HepG2 (cell line): ENCODE data around the gene RPS27L. TPM values are rescaled to one million over a fixed set of nuclear protein-coding genes. Genes with fewer than 3 reads are reported as not detected.

Experiments used
- ATAC-seq: fragments of 200-7000 bp; cut with Tn5 transposase; 3 replicates; pipeline ENCODE4 v1.9.1; 2020; ENCODE audit warnings: mild to moderate bottlenecking, moderate library complexity
- BruUV-seq: library from RNA; stranded (reverse); fragments of 400-500 nt; replicated peaks from 2 replicates; lab custom pipeline; 2021; lab: Mats Ljungman, UMichigan
- CTCF ChIA-PET: fragments of 300-600 bp; formaldehyde crosslinking; extraction: SDS; loops from one replicate; lab custom pipeline; 2021; ENCODE audit warnings: low total read pairs, inconsistent platforms, low intra/inter-chr PET ratio; lab: Yijun Ruan, JAX
- POLR2A ChIA-PET: fragments of 350-600 bp; sonication (Branson Sonifier 250); formaldehyde crosslinking; loops from one replicate; lab custom pipeline; 2020; ENCODE audit warnings: antibody characterized with exemption, inconsistent platforms; lab: Yijun Ruan, JAX
- DNase-seq: peaks from one replicate; pipeline ENCODE4 v3.0.0-alpha.2; 2015; ENCODE audit warnings: low spot score
- FAIRE-seq: peaks from 3 replicates; lab custom pipeline; 2011; peaks lifted over from hg19 to GRCh38; lab: Jason Lieb, UNC
- H2AFZ ChIP-seq: one replicate; pipeline ENCODE4 v1.6.1; 2011; ENCODE audit warnings: low read length, inconsistent platforms
- H3K27ac ChIP-seq: fragments of 300-600 bp; 3 replicates; pipeline ENCODE4 v1.8.0; 2011; ENCODE audit warnings: mixed run types, mild to moderate bottlenecking, mixed read lengths, low read length, inconsistent platforms; ENCODE audit not compliant: insufficient read depth; ENCODE audit errors: extremely low read length
- H3K27me3 ChIP-seq, 2 experiments: fragments of 200-600 bp in 1 of 2; 2 replicates in 1 of 2; 3 replicates in 1 of 2; pipeline versions ENCODE4 v1.6.0 to v1.8.0; 2011; ENCODE audit warnings: low read length in 2 of 2, mild to moderate bottlenecking in 2 of 2, moderate library complexity in 2 of 2, inconsistent platforms in 1 of 2; ENCODE audit not compliant: insufficient read depth in 2 of 2, control insufficient read depth in 1 of 2
- H3K36me3 ChIP-seq, 2 experiments: fragments of 200-600 bp in 1 of 2; replicated peaks in 1 of 2; 2 replicates in 1 of 2; 3 replicates in 1 of 2; pipeline versions ENCODE4 v1.5.1 to v1.8.0; 2011; ENCODE audit warnings: low read length in 2 of 2, inconsistent platforms in 1 of 2; ENCODE audit not compliant: insufficient read depth in 2 of 2, control insufficient read depth in 1 of 2
- H3K4me1 ChIP-seq: 2 replicates; pipeline ENCODE4 v1.5.1; 2012; ENCODE audit warnings: low read length, inconsistent platforms; ENCODE audit not compliant: insufficient read depth
- H3K4me2 ChIP-seq: 2 replicates; pipeline ENCODE4 v1.6.0; 2011; ENCODE audit warnings: low read depth, low read length, inconsistent platforms
- H3K4me3 ChIP-seq, 3 experiments: fragments of 200-600 bp in 1 of 3; sonication (generic), shearing (Covaris generic) in 1 of 3; replicated peaks in 1 of 3; 2 replicates each; pipeline ENCODE4 v1.5.1; 2011 to 2016; ENCODE audit warnings: low read length in 3 of 3, inconsistent platforms in 2 of 3, low read depth in 2 of 3, mild to moderate bottlenecking in 2 of 3, control low read depth in 1 of 3, mixed read lengths in 1 of 3; ENCODE audit not compliant: insufficient read depth in 1 of 3
- H3K79me2 ChIP-seq: one replicate; pipeline ENCODE4 v1.6.1; 2011; ENCODE audit warnings: low read length, inconsistent platforms; ENCODE audit not compliant: insufficient read depth
- H3K9ac ChIP-seq: 2 replicates; pipeline ENCODE4 v1.6.0; 2011; ENCODE audit warnings: mild to moderate bottlenecking, low read depth, low read length, inconsistent platforms; ENCODE audit not compliant: insufficient read depth
- H3K9me3 ChIP-seq: 2 replicates; pipeline ENCODE4 v1.5.1; 2012; ENCODE audit warnings: mild to moderate bottlenecking, low read length
- H4K20me1 ChIP-seq: 2 replicates; pipeline ENCODE4 v1.6.0; 2011; ENCODE audit warnings: inconsistent platforms, mild to moderate bottlenecking, low read length, moderate library complexity; ENCODE audit not compliant: insufficient read depth
- GPN1 ChIP-seq: sonication (generic); formaldehyde crosslinking; IDR thresholded peaks from 2 replicates; pipeline ENCODE4 v1.5.1; 2020; ENCODE audit warnings: missing genetic modification reagents, borderline replicate concordance
- HMG20A ChIP-seq: IDR thresholded peaks from 2 replicates; pipeline ENCODE4 v1.6.1; 2016; ENCODE audit warnings: borderline replicate concordance
- KDM5B ChIP-seq: sonication (generic); formaldehyde crosslinking; IDR thresholded peaks from 2 replicates; pipeline ENCODE4 v1.4.0; 2020; ENCODE audit warnings: missing genetic modification reagents, mild to moderate bottlenecking, borderline replicate concordance
- PPARG ChIP-seq: conservative IDR thresholded peaks from 2 replicates; pipeline ENCODE4 v1.6.1; 2016; ENCODE audit warnings: missing biosample characterization, missing genetic modification reagents
- PRPF4 ChIP-seq: fragments of 200-400 bp; formaldehyde crosslinking; IDR thresholded peaks from 2 replicates; pipeline ENCODE4 v1.6.1; 2016; ENCODE audit warnings: low read length, low read depth; ENCODE audit not compliant: poor library complexity, severe bottlenecking
- RARG ChIP-seq: sonication (generic); formaldehyde crosslinking; IDR thresholded peaks from 2 replicates; pipeline ENCODE4 v1.4.0; 2020; ENCODE audit warnings: low read depth, mild to moderate bottlenecking, missing genetic modification reagents
- ZNF558 ChIP-seq: sonication (generic); formaldehyde crosslinking; IDR thresholded peaks from 2 replicates; pipeline ENCODE4 v1.9.0; 2022; ENCODE audit warnings: mild to moderate bottlenecking, missing genetic modification reagents, borderline replicate concordance
- ZNF569 ChIP-seq: sonication (generic); formaldehyde crosslinking; IDR thresholded peaks from 2 replicates; pipeline ENCODE4 v1.5.0; 2020; ENCODE audit warnings: mild to moderate bottlenecking, missing genetic modification reagents, moderate library complexity, borderline replicate concordance
- ZNF615 ChIP-seq: sonication (generic); formaldehyde crosslinking; IDR thresholded peaks from 2 replicates; pipeline ENCODE4 v1.5.0; 2020; ENCODE audit warnings: mild to moderate bottlenecking, missing genetic modification reagents, borderline replicate concordance
- ZNF619 ChIP-seq: sonication (generic); formaldehyde crosslinking; IDR thresholded peaks from 2 replicates; pipeline ENCODE4 v1.4.0; 2020; ENCODE audit warnings: mild to moderate bottlenecking, missing genetic modification reagents
- ZNF746 ChIP-seq: sonication (generic); formaldehyde crosslinking; IDR thresholded peaks from 2 replicates; pipeline ENCODE4 v1.8.0; 2022; ENCODE audit warnings: mild to moderate bottlenecking, missing genetic modification reagents
- ZNF816 ChIP-seq: sonication (generic); formaldehyde crosslinking; IDR thresholded peaks from 2 replicates; pipeline ENCODE4 v1.8.0; 2022; ENCODE audit warnings: missing genetic modification reagents, mild to moderate bottlenecking, borderline replicate concordance
- ZNF850 ChIP-seq: sonication (generic); formaldehyde crosslinking; conservative IDR thresholded peaks from 2 replicates; pipeline ENCODE4 v1.9.0; 2021; ENCODE audit warnings: mild to moderate bottlenecking, missing genetic modification reagents
- WGBS: methylation state at CpG from one replicate; pipeline ENCODE4 v1.1.6; 2017; ENCODE audit warnings: low lambda C conversion rate; 5-methylcytosine and 5-hydroxymethylcytosine counted together
- in situ Hi-C: cut with HindIII; loops from 2 replicates; pipeline ENCODE4 v1.10.0; 2017; ENCODE audit warnings: low pct_unique_long_range_greater_than_20kb; ENCODE audit not compliant: extremely low pct_ligation_motif_present
- intact Hi-C: fragments of 100-400 bp; cut with micrococcal nuclease; formaldehyde crosslinking; loops from one replicate; pipeline ENCODE4 v1.10.0; 2022; ENCODE audit not compliant: unreplicated experiment
- polyA plus RNA-seq, 8 experiments: library from polyadenylated mRNA; depleted of rRNA in 3 of 8; stranded (reverse) in 7 of 8; unstranded in 1 of 8; fragments of >200 nt; fragmentation: Illumina TruSeq in 4 of 8; extraction: Trizol in 4 of 8; gene quantifications; 2 replicates each; pipeline versions ENCODE4 v1.2.1 to v1.2.3, GENCODE V29; 2011 to 2016; ENCODE audit warnings: low read depth in 4 of 8, missing spikeins in 1 of 8, mixed read lengths in 1 of 8; ENCODE audit not compliant: insufficient read depth in 1 of 8
- total RNA-seq, 5 experiments: library from RNA; depleted of rRNA; stranded (reverse); fragments of >200 nt; fragmentation: Illumina TruSeq; extraction: Trizol; gene quantifications; 2 replicates each; pipeline ENCODE4 v1.2.3, GENCODE V29; 2016; ENCODE audit warnings: low read depth in 1 of 5
- TF ChIP-seq, protein P1 (sequence below): sonication (generic); formaldehyde crosslinking; IDR thresholded peaks from 2 replicates; pipeline ENCODE4 v1.4.0; 2020; ENCODE audit warnings: missing genetic modification reagents, mild to moderate bottlenecking, borderline replicate concordance
- TF ChIP-seq, protein P2 (sequence below): IDR thresholded peaks from 2 replicates; pipeline ENCODE4 v1.6.1; 2016; ENCODE audit warnings: low read depth, missing genetic modification reagents, missing compliant biosample characterization
- TF ChIP-seq, protein P3 (sequence below): IDR thresholded peaks from 2 replicates; pipeline ENCODE4 v1.6.1; 2016; ENCODE audit warnings: mild to moderate bottlenecking

Gene RPS27L
- total and polyA plus RNA-seq, 2 of the 13 experiments (the other 11 are each of a cell fraction or from before 2014, with no cell fraction given), result 231 to 433 TPM

DNA sequence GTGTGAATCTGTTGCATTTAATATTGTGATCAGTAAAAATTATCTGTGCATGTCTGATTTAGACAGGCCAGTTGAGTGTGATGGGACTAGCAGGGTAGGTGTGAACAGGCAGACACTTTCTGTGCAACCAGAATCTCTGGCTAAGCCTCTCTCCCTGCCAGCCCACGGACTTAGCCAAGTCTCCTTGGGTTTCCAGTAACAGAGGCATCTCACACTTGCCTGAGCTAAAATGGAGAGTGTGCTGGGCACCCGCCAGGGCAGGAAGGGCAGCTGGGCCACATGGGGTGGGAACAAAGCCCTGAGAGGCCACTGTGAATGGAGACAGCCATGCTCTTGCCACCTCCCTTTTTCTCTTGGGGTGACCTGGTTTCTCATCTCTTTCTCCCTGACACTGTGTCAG is 12.5 kb upstream of the RPS27L start:
- FAIRE-seq (no peak), ATAC-seq (no peak), DNase-seq (no peak)
- TF ChIP-seq PPARG (no peak), RARG (no peak), ZNF558 (CRISPR knock-in tag) (no peak), HMG20A (CRISPR knock-in tag) (no peak), GPN1 (CRISPR knock-in tag) (no peak), ZNF850 (CRISPR knock-in tag) (no peak), ZNF619 (CRISPR knock-in tag) (no peak), PRPF4 (no peak), ZNF816 (CRISPR knock-in tag) (no peak), ZNF615 (CRISPR knock-in tag) (no peak), ZNF569 (CRISPR knock-in tag) (no peak), ZNF746 (CRISPR knock-in tag) (no peak), KDM5B (CRISPR knock-in tag) (no peak)
- TF ChIP-seq, protein P1, sequence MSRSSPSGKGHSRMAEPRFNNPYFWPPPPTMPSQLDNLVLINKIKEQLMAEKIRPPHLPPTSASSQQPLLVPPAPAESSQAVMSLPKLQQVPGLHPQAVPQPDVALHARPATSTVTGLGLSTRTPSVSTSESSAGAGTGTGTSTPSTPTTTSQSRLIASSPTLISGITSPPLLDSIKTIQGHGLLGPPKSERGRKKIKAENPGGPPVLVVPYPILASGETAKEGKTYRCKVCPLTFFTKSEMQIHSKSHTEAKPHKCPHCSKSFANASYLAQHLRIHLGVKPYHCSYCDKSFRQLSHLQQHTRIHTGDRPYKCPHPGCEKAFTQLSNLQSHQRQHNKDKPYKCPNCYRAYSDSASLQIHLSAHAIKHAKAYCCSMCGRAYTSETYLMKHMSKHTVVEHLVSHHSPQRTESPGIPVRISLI, result no peak
- TF ChIP-seq, protein P2, sequence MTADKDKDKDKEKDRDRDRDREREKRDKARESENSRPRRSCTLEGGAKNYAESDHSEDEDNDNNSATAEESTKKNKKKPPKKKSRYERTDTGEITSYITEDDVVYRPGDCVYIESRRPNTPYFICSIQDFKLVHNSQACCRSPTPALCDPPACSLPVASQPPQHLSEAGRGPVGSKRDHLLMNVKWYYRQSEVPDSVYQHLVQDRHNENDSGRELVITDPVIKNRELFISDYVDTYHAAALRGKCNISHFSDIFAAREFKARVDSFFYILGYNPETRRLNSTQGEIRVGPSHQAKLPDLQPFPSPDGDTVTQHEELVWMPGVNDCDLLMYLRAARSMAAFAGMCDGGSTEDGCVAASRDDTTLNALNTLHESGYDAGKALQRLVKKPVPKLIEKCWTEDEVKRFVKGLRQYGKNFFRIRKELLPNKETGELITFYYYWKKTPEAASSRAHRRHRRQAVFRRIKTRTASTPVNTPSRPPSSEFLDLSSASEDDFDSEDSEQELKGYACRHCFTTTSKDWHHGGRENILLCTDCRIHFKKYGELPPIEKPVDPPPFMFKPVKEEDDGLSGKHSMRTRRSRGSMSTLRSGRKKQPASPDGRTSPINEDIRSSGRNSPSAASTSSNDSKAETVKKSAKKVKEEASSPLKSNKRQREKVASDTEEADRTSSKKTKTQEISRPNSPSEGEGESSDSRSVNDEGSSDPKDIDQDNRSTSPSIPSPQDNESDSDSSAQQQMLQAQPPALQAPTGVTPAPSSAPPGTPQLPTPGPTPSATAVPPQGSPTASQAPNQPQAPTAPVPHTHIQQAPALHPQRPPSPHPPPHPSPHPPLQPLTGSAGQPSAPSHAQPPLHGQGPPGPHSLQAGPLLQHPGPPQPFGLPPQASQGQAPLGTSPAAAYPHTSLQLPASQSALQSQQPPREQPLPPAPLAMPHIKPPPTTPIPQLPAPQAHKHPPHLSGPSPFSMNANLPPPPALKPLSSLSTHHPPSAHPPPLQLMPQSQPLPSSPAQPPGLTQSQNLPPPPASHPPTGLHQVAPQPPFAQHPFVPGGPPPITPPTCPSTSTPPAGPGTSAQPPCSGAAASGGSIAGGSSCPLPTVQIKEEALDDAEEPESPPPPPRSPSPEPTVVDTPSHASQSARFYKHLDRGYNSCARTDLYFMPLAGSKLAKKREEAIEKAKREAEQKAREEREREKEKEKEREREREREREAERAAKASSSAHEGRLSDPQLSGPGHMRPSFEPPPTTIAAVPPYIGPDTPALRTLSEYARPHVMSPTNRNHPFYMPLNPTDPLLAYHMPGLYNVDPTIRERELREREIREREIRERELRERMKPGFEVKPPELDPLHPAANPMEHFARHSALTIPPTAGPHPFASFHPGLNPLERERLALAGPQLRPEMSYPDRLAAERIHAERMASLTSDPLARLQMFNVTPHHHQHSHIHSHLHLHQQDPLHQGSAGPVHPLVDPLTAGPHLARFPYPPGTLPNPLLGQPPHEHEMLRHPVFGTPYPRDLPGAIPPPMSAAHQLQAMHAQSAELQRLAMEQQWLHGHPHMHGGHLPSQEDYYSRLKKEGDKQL (CRISPR knock-in tag), result no peak
- TF ChIP-seq, protein P3, sequence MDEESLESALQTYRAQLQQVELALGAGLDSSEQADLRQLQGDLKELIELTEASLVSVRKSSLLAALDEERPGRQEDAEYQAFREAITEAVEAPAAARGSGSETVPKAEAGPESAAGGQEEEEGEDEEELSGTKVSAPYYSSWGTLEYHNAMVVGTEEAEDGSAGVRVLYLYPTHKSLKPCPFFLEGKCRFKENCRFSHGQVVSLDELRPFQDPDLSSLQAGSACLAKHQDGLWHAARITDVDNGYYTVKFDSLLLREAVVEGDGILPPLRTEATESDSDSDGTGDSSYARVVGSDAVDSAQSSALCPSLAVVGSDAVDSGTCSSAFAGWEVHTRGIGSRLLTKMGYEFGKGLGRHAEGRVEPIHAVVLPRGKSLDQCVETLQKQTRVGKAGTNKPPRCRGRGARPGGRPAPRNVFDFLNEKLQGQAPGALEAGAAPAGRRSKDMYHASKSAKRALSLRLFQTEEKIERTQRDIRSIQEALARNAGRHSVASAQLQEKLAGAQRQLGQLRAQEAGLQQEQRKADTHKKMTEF (CRISPR knock-in tag), result no peak
- Histone ChIP-seq H3K4me3 (no peak overlapping the region), H3K9me3 (no peaks in the 10 kb centered on the region), H3K27me3 (peaks cover 0 to 6% of the 10 kb centered on the region in 2 experiments; a peak in 2 of 5 replicates), H3K79me2 (no peaks in the 10 kb centered on the region), H3K27ac (no peak overlapping the region), H4K20me1 (no peaks in the 10 kb centered on the region), H3K9ac (no peak overlapping the region), H3K4me1 (peaks cover 13% of the 10 kb centered on the region), H2AFZ (no peak overlapping the region), H3K4me2 (no peak overlapping the region), H3K36me3 (no peaks in the 10 kb centered on the region)
- in situ Hi-C loops, result loop anchor here (25.0 kb wide), 1 partner anchor 243 kb away; no protein-coding TSS in a partner anchor
- intact Hi-C loops, result no loop called here
- ChIA-PET CTCF (no interaction called here), POLR2A (no interaction called here)
- BruUV-seq, result no TSS peak
- no CpG with 5 or more reads among the region's 2 CpGs for WGBS
